NCI-H2029 treated with DMSO at 0.1 percent for 48 hours (cell line): Measurements from ENCODE around the gene CNNM3.

Experiments used
- DNase-seq: peaks from one replicate; lab custom pipeline; 2025; lab: John Stamatoyannopoulos, UW

Gene CNNM3

GRCh38 chr2:96864343-96865091 is 48.4 kb downstream of the CNNM3 start:
- peak; percentile 18 for DNase-seq

DNA sequence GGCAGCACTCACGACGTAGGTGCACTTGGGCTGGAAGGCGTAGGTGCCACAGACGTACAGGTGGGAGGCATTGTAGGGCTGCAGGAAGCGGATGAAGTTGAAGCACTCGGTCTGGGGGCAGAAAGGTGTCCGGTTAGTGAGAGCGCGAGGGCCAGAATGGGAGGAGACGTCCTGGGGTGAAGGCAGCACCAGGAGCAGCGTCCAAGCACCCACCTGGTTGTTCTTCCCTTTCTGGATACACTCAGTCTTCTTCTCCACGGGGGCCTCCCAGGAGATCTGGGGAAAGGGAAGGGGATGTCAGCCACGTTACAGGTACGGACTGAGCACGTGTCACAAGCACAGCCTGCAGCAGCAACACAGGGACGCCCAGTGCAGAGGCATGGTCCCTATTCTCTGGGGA is 49.6 kb downstream of the CNNM3 start:
- no peak for DNase-seq

- no peak for DNase-seq
Measured at GRCh38 chr2:96866149-96866548, 50.1 kb downstream of the CNNM3 start.

GRCh38 chr2:96866586-96866985 is 50.5 kb downstream of the CNNM3 start:
- DNase-seq, result no peak

DNA sequence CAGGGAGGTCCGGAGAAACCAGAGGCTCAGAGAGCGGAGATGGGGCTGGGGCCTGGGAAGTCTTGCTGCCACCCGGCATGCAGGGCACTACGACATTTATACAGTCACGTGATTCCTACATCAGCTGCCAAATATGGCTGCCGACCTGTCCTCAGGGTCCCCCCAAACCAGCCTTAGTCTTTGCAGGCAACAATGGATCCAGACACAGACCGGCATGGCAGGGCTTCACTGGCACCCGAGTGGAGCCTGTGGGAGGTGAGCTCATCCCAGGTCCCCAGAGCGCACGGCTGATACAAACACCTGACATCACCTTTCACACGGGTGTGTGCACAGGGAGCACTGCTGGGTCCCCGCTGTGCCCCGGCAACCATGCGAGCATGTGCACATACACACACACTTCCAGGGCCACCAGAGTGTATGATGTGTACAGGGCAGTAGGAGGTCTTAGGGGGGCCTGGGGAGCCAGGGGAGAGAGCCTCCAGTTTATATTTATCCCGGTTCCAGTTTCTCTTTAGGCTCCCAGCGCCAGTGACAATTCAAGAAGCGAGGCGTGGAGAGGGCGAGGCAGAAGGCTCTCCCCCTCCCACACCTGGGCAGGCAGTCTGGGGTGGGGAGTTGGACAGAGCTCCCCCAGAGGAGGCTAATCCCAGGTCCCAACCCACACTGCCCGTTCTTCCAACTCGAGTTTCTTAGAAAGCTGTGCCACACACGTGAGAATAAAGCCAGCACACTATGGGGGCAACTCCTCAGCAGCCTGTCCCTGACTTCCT is 51.1 kb downstream of the CNNM3 start:
- DNase-seq, result no peak

GRCh38 chr2:96867756-96868554 is 51.9 kb downstream of the CNNM3 start:
- no peak for DNase-seq

DNA sequence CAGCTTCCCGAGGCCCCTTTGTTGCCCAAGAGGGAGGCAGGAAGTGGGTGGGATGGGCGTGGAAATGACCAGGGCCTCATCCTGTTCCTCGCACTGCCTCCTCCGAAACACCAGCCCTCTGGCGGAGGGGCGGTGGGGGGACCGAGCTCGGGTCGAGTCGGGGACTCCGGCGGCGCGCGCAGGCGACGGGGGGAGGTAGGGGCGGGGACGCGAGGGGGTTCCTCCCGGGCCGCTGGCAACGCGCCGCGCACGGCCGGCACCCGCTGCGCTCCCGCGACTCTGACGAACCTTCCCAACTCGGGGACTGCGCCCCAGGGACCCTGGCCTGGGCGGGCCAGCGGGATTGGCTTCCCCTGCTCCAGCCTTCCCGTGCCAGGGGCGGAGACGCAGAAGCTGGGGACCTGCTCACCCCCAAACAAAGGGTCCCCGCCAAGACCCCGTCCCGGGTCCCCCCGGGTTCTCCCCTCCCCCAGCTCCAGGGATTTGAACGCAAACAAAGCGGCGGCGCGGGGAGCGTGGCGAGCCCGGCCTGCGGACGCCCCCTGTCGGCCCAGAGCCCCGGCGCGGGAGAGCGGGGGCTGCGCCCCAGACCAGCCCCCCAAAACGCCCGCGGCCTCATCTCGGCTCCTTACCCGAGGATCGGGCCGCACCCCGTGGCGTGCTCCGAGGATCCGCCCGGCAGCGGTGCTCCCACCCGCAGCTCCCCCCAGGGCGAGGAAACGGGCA is 52.6 kb downstream of the CNNM3 start:
- DNase-seq, result no peak

DNA sequence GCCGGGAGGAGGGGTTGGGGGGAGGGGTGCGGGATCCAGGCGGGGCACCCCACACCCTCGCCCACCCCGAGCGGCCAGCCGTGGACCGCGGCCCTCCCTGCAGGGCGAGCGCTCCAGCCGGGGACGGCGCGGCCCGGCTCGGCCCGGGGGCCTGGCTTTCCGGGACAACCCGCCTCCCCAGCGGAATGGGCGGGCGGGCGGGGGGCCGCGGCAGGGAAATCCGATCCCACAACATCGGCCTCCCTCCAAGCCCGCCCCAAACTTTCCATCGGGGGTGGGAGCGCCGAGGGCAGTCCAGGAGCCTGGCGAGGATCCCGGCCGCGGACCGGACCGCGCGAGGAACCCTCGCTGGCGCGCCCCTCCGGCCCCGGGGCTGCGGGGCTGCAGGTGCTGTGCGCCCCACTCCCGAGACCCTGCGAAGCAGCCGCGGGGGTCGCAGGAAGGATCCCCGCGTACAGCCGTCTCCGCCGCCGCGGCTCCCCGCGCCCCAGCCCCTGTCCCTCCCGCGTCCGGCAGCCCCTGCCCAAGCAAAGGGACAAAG is 53.3 kb downstream of the CNNM3 start:
- DNase-seq, result no peak

GRCh38 chr2:96869822-96870625 is 54.0 kb downstream of the CNNM3 start, which contains the start of gene SEMA4C:
SEMA4C (minus strand) TSS chr2:96870080; CDS start chr2:96867886, 2,194 bp downstream.
- no peak for DNase-seq

GRCh38 chr2:96870626-96871255 is 54.7 kb downstream of the CNNM3 start:
- no peak for DNase-seq

- DNase-seq, result no peak
Measured at GRCh38 chr2:96872591-96873349, 56.7 kb downstream of the CNNM3 start.

DNA sequence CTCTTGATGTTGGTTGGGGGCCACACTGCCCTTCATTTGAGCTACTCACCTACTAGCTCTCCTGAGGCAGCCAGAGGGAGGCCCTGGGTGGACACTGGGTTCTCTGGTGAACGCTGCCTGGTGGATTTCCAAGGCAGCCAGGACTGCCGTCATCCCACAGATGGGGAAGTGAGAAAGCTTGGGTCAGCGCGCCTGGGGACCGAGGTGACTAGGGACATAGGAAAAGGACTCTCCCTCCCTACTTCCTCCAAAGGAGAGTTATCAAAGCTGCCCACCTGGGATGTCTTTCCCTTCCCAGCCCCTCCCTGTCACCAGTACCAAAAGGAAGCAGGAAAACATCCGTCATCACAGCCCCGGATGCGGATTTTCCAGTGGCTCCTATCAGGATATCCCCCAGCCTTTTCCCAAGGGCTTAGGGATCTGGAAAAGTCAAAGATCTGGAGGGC is 57.6 kb downstream of the CNNM3 start:
- DNase-seq, result no peak

DNA sequence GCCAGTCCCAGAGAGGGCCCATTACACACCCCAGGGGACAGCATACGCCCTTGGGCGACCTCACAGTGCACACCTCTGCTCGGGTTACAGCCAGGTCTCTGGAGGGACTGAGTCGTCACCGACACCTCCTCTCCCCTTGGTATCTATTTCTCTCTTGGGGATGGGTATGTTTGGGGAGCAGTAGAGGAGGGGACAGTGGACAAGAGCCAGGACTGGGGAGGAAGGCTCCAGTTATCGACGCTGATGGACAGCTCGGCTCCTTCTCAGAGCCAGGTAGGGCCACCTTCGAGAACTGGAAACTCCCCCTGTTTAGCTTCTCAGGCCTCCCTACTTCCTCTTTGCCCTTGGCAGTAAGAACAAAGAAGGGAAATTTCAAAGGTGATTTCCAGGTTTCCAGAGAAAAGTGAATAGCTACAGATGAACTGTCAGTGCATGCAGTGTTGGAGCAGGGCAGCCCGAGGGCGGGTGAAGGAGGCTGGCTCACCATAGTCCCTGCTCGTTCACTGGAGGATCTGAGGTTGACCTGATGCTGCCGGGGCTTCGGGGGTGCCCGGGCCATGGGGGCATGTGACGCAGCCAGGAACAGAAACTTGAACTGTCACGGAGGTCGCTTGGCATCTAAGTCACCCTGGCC is 58.2 kb downstream of the CNNM3 start:
- no peak for DNase-seq

DNA sequence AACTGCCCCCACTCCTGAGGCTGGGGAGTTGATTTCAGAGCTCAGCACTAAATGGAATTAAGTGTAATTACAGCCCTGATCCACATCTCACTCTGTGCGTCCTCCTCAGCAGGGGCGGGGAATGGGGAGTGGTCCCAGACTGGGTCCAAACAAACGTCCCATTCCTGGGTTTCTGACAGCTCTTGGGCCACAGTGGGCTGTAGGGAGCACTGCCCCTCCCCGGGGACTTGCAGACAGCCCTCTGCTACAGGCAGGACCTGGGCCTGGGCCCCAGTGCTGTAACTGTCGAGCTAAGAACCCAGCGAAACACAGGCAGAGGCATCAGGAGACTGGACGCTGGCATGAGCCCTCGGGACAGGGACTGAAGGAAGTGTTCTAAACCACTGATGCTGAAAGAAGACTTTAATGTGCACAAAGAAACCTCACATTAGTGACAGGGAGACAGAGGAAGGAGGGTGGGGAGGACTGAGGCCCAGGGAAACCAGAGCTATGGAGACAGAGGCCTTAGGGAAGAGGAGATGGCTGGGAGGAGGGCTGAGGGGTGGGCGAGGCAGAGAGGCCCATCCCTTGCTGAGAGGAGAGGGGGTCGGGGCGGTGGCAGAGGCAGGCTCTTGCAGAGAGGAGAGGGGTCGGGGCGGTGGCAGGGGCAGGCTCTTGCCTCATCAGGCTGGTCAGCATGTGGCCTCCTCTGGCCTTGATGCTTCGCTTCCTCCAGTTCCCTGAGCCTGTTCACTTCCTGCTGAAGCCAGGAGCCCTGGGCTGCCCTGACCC is 59.6 kb downstream of the CNNM3 start:
- no peak for DNase-seq

DNA sequence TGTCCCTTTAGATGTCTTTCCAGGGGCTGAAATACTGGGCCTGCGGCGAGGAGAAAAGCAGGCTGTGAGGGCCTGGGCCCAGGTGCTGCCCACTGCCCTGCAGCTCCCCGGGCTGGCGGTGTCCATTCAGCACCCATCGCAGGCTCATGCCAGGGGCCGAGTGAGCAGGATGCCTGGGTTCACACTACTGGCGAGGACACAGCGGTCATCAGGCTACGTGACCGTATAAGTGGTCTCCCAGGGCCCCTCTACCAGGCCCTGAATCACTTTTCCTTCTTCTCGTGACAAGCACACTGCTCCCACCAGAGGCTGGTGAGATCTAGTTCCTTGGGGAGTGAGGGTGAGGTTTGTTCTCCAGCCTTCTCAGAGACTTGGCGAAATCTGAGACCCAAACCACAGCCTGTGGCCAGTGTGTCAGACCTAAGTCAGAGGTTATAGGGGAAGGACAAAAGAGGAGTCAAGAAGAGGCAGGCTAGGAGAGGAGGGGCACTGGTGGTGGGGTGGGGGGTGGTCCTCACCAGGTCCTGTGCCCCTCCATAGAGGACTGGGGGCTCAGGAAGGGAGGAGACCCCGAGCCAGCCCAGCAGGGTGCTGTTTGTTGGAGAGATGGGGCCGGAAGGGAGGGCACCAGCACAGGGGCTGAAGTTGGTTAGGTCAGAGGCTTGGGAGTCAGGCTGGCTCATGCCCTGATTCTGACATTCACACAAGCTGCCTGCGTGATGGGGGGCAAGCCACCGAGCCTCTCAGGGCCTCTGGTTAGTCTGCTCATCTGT is 60.4 kb downstream of the CNNM3 start:
- no peak for DNase-seq

DNA sequence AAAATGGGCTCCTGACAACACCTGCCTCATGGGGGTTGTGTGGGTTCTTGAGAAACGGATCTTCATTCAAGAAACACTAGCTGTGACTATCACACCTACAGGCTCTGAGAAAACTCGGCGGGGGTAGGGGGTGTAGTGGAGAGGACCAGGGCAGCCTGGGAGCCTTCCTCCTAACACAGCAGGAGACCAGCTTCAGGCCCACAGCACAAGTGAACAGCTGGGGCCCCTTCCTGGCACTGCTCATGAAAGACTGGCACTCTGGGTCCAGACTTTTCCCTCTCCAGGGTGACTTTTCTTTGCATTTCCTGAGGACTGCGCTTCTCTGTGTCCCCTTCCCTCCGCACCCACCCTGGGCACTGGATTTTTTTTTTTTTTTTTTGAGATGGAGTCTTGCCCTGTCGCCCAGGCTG is 61.0 kb downstream of the CNNM3 start:
- no peak for DNase-seq

- no peak for DNase-seq
Measured at GRCh38 chr2:96877631-96878092, 61.6 kb downstream of the CNNM3 start.
